Urinary bladder (tissue), 4 donors: ENCODE measurements around the gene PROZ. TPM values are rescaled to one million over a fixed set of nuclear protein-coding genes. Genes with fewer than 3 reads are reported as not detected.

Source experiments
- DNase-seq: peaks from one replicate; pipeline ENCODE4 v3.0.0-alpha.2; 2015; ENCODE audit errors: extremely low spot score
- H3K27ac ChIP-seq: one replicate; pipeline ENCODE4 v1.5.1; 2013; ENCODE audit warnings: low read depth, mild to moderate bottlenecking, moderate library complexity
- H3K36me3 ChIP-seq: one replicate; pipeline ENCODE4 v1.6.1; 2013; ENCODE audit warnings: mild to moderate bottlenecking, moderate library complexity; ENCODE audit not compliant: insufficient read depth
- H3K4me1 ChIP-seq: one replicate; pipeline ENCODE4 v1.6.1; 2013; ENCODE audit warnings: mild to moderate bottlenecking, moderate library complexity; ENCODE audit not compliant: insufficient read depth
- H3K4me3 ChIP-seq: one replicate; pipeline ENCODE4 v1.5.1; 2013; ENCODE audit warnings: low read depth, low read length
- WGBS: extraction: QIAGEN DNeasy Blood & Tissue Kit; methylation state at CpG from one replicate; pipeline ENCODE4 v1.1.7; 2013; 5-methylcytosine and 5-hydroxymethylcytosine counted together
- polyA plus RNA-seq: library from polyadenylated mRNA; stranded (reverse); fragments of 200-250 nt; gene quantifications from one replicate; pipeline ENCODE4 v1.2.3, GENCODE V29; 2013
- total RNA-seq: library from RNA; depleted of rRNA; stranded (reverse); fragments of >200 nt; gene quantifications from one replicate; pipeline ENCODE4 v1.2.3, GENCODE V29; 2014
- donor health status: healthy with polysubstance abuse.
- donor health status: healthy.

PROZ gene
- total and polyA plus RNA-seq, 2 donors: not detected

DNA sequence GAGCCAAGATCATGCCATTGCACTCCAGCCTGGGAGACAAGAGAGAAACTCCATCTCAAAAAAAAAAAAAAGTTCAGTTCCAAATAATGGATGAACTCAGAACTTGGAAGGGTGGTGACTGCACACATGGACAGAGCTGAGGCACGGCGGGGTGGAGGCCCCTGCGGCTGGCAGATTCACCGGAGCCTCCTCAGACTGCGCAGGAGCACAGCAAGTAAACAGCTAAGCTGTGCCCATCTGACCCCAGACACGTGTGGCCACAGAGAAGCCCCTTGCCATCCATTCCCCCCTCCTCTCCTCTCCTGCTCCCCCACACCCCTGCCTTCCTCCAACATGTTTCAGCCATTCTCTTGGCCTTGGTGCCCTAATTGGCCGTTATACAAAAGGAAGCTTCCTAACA lies 15.6 kb upstream of the PROZ start:
- Histone ChIP-seq H3K27ac (no peak overlapping the region), H3K36me3 (no peaks in the 10 kb centered on the region), H3K4me1 (no peaks in the 10 kb centered on the region), H3K4me3 (no peak overlapping the region)
- 73% methylated on average over 7 of the region's 7 CpGs for WGBS
- DNase-seq: no peak

- WGBS: 86% methylated on average over 39 of the region's 39 CpGs
- H3K36me3 ChIP-seq: no peaks in the 10 kb centered on the region
- no peak for DNase-seq
- no peak overlapping the region for H3K27ac ChIP-seq
- no peaks in the 10 kb centered on the region for H3K4me1 ChIP-seq
- no peak overlapping the region for H3K4me3 ChIP-seq
Observed at GRCh38 chr13:113143466-113144254, 14.8 kb upstream of the PROZ start.

DNA sequence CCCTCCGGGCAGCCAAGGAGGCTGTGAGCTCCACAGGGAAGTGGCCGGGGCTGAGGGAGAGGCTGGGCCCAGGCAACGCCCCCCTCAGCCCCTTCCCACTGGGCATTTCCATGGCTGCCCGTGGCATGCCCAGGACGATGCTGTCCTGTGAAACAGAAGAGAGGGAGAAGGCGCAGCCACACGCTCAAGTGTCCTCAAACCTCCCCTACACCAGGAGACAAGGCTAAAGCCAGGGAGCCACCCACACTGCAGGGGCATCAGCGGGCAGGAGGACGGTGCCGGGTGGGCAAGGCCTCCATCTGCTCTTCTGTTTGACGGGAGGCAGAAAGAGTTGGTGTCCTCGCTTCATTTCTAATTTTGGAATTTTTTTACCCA lies 14.2 kb upstream of the PROZ start:
- Histone ChIP-seq H3K4me3 (no peak overlapping the region), H3K36me3 (no peaks in the 10 kb centered on the region), H3K4me1 (no peaks in the 10 kb centered on the region), H3K27ac (no peak overlapping the region)
- WGBS: 87% methylated on average over 12 of the region's 12 CpGs
- DNase-seq: no peak

DNA sequence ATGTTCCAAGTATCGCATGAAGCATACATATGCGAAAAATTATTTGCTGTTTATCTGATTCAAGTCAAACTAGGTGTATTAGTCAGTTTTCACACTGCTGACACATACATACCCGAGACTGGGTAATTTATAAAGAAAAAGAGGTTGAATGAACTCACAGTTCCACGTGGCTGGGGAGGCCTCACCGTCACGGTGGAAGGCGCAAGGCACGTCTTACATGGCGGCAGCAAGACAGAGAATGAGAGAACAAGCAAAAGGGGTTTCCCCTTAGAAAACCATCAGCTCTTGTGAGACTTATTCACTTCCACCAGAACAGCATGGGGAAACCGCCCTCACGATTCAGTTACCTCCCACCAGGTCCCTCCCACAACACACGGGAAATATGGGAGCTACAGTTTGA lies 13.0 kb upstream of the PROZ start:
- H3K4me3 ChIP-seq: no peak overlapping the region
- no peak for DNase-seq
- no peaks in the 10 kb centered on the region for H3K4me1 ChIP-seq
- no peak overlapping the region for H3K27ac ChIP-seq
- 85% methylated on average over 12 of the region's 12 CpGs for WGBS
- H3K36me3 ChIP-seq: no peaks in the 10 kb centered on the region

- H3K4me3 ChIP-seq: no peak overlapping the region
- H3K36me3 ChIP-seq: no peaks in the 10 kb centered on the region
- H3K4me1 ChIP-seq: no peaks in the 10 kb centered on the region
- DNase-seq: no peak
- no peak overlapping the region for H3K27ac ChIP-seq
- WGBS: 89% methylated on average over 15 of the region's 15 CpGs
Observed at GRCh38 chr13:113145911-113146598, 12.4 kb upstream of the PROZ start.

- Histone ChIP-seq H3K36me3 (no peaks in the 10 kb centered on the region), H3K4me1 (no peaks in the 10 kb centered on the region), H3K27ac (no peak overlapping the region), H3K4me3 (no peak overlapping the region)
- no peak for DNase-seq
- WGBS: 85% methylated on average over 9 of the region's 9 CpGs
Observed at GRCh38 chr13:113146750-113147149, 11.7 kb upstream of the PROZ start.

- Histone ChIP-seq H3K4me1 (no peaks in the 10 kb centered on the region), H3K4me3 (no peak overlapping the region), H3K36me3 (no peaks in the 10 kb centered on the region), H3K27ac (no peak overlapping the region)
- no peak for DNase-seq
- 85% methylated on average over 8 of the region's 8 CpGs for WGBS
Observed at GRCh38 chr13:113147206-113147605, 11.2 kb upstream of the PROZ start.

DNA sequence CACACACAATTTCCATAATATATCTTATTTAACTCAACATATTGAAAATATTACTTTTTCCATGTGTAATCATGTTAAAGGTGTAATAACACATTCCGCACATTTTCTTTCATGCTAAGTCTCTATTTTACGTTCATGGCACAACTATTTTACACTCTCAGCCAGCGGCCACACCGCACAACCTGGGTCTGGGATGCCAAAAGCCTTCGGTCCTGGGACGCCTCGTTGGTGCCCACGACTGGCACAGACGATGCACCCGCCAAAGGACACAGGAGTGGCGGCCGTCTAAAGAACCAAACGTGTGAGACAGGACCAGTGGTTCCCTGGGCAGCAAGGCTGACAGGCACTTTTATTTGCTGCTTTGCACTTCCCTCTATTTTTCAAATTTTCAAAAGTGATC lies 10.0 kb upstream of the PROZ start:
- H3K4me1 ChIP-seq: no peaks in the 10 kb centered on the region
- no peak overlapping the region for H3K4me3 ChIP-seq
- WGBS: 94% methylated on average over 13 of the region's 13 CpGs
- no peaks in the 10 kb centered on the region for H3K36me3 ChIP-seq
- H3K27ac ChIP-seq: no peak overlapping the region
- no peak for DNase-seq

DNA sequence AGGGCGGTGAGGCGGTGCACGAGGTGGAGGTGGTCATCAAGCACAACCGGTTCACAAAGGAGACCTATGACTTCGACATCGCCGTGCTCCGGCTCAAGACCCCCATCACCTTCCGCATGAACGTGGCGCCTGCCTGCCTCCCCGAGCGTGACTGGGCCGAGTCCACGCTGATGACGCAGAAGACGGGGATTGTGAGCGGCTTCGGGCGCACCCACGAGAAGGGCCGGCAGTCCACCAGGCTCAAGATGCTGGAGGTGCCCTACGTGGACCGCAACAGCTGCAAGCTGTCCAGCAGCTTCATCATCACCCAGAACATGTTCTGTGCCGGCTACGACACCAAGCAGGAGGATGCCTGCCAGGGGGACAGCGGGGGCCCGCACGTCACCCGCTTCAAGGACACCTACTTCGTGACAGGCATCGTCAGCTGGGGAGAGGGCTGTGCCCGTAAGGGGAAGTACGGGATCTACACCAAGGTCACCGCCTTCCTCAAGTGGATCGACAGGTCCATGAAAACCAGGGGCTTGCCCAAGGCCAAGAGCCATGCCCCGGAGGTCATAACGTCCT lies 9.4 kb upstream of the PROZ start:
- WGBS: 94% methylated on average over 38 of the region's 38 CpGs
- Histone ChIP-seq H3K36me3 (no peaks in the 10 kb centered on the region), H3K27ac (no peak overlapping the region), H3K4me3 (no peak overlapping the region), H3K4me1 (no peaks in the 10 kb centered on the region)
- no peak for DNase-seq

- Histone ChIP-seq H3K4me3 (no peak overlapping the region), H3K4me1 (no peaks in the 10 kb centered on the region), H3K27ac (no peak overlapping the region), H3K36me3 (no peaks in the 10 kb centered on the region)
- 92% methylated on average over 26 of the region's 26 CpGs for WGBS
- no peak for DNase-seq
Observed at GRCh38 chr13:113149711-113150549, 8.5 kb upstream of the PROZ start.

DNA sequence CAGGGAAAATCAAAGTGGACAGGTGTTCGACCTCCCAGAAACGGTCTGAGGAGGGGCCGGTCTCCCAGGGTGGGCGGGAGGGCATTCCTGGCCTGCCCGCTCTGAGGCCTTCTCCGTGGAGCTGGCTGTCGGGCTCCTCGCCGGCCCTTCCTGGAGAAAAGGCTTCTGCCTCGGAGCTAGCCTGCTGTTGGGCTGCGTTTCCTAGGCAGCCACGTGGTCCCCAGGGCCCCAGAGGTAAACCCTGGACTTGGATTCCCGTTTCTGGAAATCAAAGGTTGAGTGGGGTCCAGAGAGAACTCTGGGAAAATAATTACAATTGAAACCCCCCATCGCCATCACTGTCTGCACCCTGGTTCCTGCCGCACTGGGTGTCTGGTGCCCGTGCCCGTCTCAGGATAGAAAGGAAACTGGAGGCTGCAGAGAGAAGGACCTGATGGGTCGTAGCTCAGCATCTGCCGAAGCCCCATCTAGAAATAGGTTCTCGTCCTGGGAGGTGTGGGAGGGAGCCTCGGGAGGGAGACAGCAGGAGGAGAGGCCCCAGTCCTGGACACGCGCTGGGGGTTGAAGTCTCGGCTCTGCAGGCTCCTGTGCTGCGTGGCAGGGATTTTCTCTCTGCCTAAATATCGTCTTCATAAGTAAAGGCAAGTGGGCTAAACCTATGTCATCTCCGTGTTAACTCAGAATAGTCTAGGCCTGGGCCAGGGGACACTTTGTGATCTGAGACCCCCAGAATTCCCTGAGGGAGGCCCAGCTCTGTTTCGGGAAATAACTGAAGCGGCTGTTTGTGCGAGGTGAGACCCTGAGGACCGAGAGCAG lies 7.7 kb upstream of the PROZ start:
- no peak for DNase-seq
- WGBS: 90% methylated on average over 31 of the region's 31 CpGs
- Histone ChIP-seq H3K4me1 (no peaks in the 10 kb centered on the region), H3K4me3 (no peak overlapping the region), H3K36me3 (no peaks in the 10 kb centered on the region), H3K27ac (no peak overlapping the region)

- Histone ChIP-seq H3K27ac (no peak overlapping the region), H3K4me1 (no peaks in the 10 kb centered on the region), H3K36me3 (no peaks in the 10 kb centered on the region), H3K4me3 (no peak overlapping the region)
- no peak for DNase-seq
- 63% methylated on average over 28 of the region's 28 CpGs for WGBS
Observed at GRCh38 chr13:113151745-113152690, 6.4 kb upstream of the PROZ start.
